ENCODE data around the gene PTPRM. TPM values are rescaled to one million over a fixed set of nuclear protein-coding genes. Genes with fewer than 3 reads are reported as not detected.

Gene PTPRM
- total RNA-seq, 1 experiment from 2014 or later, result not detected

DNA sequence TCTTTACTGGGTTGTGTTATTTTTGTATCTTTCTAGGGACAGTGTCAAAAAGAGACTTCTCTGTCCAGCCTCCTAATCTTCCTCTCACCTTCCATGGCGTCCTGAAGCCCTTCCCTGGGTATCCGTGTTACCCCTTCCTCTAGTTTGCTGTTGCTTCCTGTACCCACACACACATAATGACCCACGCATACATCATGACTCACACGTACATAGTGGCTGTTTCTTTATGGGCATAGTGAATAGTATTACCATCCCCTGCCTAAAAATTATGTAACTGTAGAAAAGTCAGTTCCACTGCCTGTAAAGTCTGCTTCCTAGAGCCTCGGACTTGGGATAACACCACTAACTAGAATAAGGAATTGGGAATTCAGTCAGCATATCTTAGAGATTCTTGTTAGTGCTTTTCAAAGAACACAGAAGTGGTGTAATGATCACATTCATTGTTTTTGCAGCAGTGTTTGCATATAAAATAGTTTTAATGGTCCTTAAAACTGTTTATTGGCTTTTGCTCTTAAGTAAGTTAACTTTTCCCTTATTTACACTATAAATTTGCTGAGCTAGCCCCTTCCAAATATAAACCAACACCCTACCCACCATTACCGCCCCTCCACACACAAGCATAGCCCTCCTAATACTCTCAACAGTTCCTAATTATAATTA lies 733.8 kb downstream of the PTPRM start:
- no peak overlapping the region for H3K27ac ChIP-seq (ENCODE audit: low read depth, low read length, poor library complexity, severe bottlenecking)
- H3K27me3 ChIP-seq (replicated peaks; ENCODE audit: insufficient read depth, low read depth, low read length, poor library complexity), result peaks cover 6% of the 10 kb centered on the region
- no peaks in the 10 kb centered on the region for H3K36me3 ChIP-seq (ENCODE audit: insufficient read depth, low read length, poor library complexity, severe bottlenecking)
- ChIA-PET CTCF (no interaction called here), POLR2A (ENCODE audit: low non-redundant PET) (no interaction called here)
- H3K9me3 ChIP-seq (ENCODE audit: low read depth, low read length, poor library complexity, severe bottlenecking), result no peaks in the 10 kb centered on the region
- H3K4me1 ChIP-seq (ENCODE audit: insufficient read depth, low read length, poor library complexity, severe bottlenecking), result no peaks in the 10 kb centered on the region
- intact Hi-C loops (cut with micrococcal nuclease; ENCODE audit: unreplicated experiment), result no loop called here
- no TSS peak for BruUV-seq (replicated peaks)
- no peak for DNase-seq (ENCODE audit: low spot score)
- no peak overlapping the region for H3K4me3 ChIP-seq (ENCODE audit: low read depth, low read length, poor library complexity, severe bottlenecking)
- TF ChIP-seq EZH2 (IDR thresholded peaks at IDR 0.05; ENCODE audit: borderline replicate concordance, low read depth, low read length, poor library complexity, severe bottlenecking), result no peak
- TF ChIP-seq, protein P1, sequence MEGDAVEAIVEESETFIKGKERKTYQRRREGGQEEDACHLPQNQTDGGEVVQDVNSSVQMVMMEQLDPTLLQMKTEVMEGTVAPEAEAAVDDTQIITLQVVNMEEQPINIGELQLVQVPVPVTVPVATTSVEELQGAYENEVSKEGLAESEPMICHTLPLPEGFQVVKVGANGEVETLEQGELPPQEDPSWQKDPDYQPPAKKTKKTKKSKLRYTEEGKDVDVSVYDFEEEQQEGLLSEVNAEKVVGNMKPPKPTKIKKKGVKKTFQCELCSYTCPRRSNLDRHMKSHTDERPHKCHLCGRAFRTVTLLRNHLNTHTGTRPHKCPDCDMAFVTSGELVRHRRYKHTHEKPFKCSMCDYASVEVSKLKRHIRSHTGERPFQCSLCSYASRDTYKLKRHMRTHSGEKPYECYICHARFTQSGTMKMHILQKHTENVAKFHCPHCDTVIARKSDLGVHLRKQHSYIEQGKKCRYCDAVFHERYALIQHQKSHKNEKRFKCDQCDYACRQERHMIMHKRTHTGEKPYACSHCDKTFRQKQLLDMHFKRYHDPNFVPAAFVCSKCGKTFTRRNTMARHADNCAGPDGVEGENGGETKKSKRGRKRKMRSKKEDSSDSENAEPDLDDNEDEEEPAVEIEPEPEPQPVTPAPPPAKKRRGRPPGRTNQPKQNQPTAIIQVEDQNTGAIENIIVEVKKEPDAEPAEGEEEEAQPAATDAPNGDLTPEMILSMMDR (conservative IDR thresholded peaks at IDR 0.05; ENCODE audit: low read depth, low read length), result no peak

DNA sequence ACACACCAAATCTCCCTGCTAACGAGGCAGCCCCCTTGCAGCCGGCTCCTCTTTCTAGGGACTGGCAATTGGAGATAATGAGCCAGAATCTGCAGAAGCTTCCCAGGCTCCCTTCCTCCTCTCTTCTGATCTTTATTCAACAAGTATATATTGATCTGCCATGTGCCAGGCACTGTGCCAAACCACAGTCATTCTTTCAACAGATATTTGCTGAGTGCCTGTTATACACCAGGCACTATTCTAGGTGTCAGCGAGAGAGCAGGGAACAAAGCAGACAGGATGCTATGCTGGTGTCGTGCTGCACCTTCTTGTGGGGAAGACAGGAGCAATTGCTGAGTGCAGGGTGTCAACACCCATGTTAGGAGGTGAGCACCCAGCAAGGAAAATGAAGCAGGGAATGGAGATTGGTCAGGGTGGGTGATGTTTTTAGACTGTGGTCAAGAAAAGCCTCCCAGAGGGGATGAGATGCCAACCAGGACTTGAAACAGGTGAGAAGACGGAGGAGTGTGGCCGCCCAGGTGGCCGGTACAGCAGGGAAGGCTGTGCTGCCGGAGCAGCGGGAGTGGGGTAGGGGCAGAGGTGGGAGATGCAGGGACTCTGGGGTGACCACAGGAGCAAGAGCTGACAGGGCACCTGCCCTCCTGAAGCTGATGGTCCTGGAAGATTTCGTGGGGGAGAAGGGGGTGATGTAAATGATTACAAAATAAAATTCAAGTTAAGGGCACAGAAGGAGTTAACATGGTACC lies 734.5 kb downstream of the PTPRM start:
- H3K4me3 ChIP-seq (ENCODE audit: low read depth, low read length, poor library complexity, severe bottlenecking), result no peak overlapping the region
- CTCF ChIA-PET, result no interaction called here
- H3K9me3 ChIP-seq (ENCODE audit: low read depth, low read length, poor library complexity, severe bottlenecking), result no peaks in the 10 kb centered on the region
- POLR2A ChIA-PET (ENCODE audit: low non-redundant PET), result no interaction called here
- no peaks in the 10 kb centered on the region for H3K36me3 ChIP-seq (ENCODE audit: insufficient read depth, low read length, poor library complexity, severe bottlenecking)
- intact Hi-C loops (cut with micrococcal nuclease; ENCODE audit: unreplicated experiment), result no loop called here
- DNase-seq (ENCODE audit: low spot score), result no peak
- H3K27me3 ChIP-seq (replicated peaks; ENCODE audit: insufficient read depth, low read depth, low read length, poor library complexity), result peaks cover 6% of the 10 kb centered on the region
- no TSS peak for BruUV-seq (replicated peaks)
- no peak overlapping the region for H3K27ac ChIP-seq (ENCODE audit: low read depth, low read length, poor library complexity, severe bottlenecking)
- TF ChIP-seq, protein P1 (conservative IDR thresholded peaks at IDR 0.05; ENCODE audit: low read depth, low read length), result no peak
- no peak for TF ChIP-seq EZH2 (IDR thresholded peaks at IDR 0.05; ENCODE audit: borderline replicate concordance, low read depth, low read length, poor library complexity, severe bottlenecking)
- no peaks in the 10 kb centered on the region for H3K4me1 ChIP-seq (ENCODE audit: insufficient read depth, low read length, poor library complexity, severe bottlenecking)

DNA sequence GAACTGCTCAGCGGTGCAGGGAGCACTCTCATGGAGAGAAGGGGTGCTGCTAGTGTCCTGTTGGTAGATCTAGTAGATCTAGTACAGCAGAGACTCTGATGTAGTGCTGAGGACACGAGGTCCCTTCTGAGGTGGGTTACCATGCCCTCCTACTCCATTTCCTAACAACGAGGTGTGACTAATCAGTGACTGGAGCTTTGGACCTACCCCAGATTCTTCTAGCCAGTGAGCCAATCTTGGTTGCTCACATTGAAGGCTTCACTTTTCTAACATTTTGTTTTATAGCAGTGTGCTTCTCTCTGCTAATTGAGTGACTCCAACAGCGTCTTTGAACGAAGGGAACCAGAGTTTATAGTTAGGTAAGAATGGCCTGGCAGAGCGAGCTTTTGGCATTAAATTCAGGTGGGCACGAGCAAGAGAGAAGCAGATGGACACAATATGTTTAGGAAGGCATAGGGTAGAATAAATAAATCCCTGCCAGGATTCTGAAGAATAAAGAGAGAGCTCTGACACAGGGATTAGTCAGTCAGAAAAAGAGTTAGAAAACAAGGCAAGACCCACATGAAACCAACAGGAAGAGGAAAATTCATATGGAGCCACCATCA lies 736.1 kb downstream of the PTPRM start:
- no peak for DNase-seq (ENCODE audit: low spot score)
- POLR2A ChIA-PET (ENCODE audit: low non-redundant PET), result no interaction called here
- Histone ChIP-seq H3K36me3 (ENCODE audit: insufficient read depth, low read length, poor library complexity, severe bottlenecking) (no peaks in the 10 kb centered on the region), H3K4me3 (ENCODE audit: low read depth, low read length, poor library complexity, severe bottlenecking) (no peak overlapping the region), H3K27me3 (replicated peaks; ENCODE audit: insufficient read depth, low read depth, low read length, poor library complexity) (peaks cover 6% of the 10 kb centered on the region), H3K27ac (ENCODE audit: low read depth, low read length, poor library complexity, severe bottlenecking) (no peak overlapping the region), H3K4me1 (ENCODE audit: insufficient read depth, low read length, poor library complexity, severe bottlenecking) (no peaks in the 10 kb centered on the region), H3K9me3 (ENCODE audit: low read depth, low read length, poor library complexity, severe bottlenecking) (no peaks in the 10 kb centered on the region)
- CTCF ChIA-PET, result no interaction called here
- TF ChIP-seq EZH2 (IDR thresholded peaks at IDR 0.05; ENCODE audit: borderline replicate concordance, low read depth, low read length, poor library complexity, severe bottlenecking), result no peak
- TF ChIP-seq, protein P1 (conservative IDR thresholded peaks at IDR 0.05; ENCODE audit: low read depth, low read length), result no peak
- intact Hi-C loops (cut with micrococcal nuclease; ENCODE audit: unreplicated experiment), result no loop called here
- no TSS peak for BruUV-seq (replicated peaks)
